IPS-20b (cell line): ENCODE measurements around the gene NUF2.

Experiments
- H3K27ac ChIP-seq: one replicate; pipeline ENCODE4 v1.5.1; 2013; ENCODE audit warnings: low read length
- H3K27me3 ChIP-seq: 2 replicates; pipeline ENCODE4 v1.6.1; 2013; ENCODE audit warnings: mild to moderate bottlenecking, low read length, inconsistent platforms; ENCODE audit not compliant: insufficient read depth
- H3K36me3 ChIP-seq: 2 replicates; pipeline ENCODE4 v1.6.1; 2013; ENCODE audit warnings: low read depth, mild to moderate bottlenecking, inconsistent platforms, low read length, moderate library complexity; ENCODE audit not compliant: insufficient read depth
- H3K4me1 ChIP-seq: 2 replicates; pipeline ENCODE4 v1.6.1; 2013; ENCODE audit warnings: mild to moderate bottlenecking, control low read depth, inconsistent platforms, low read length, moderate library complexity; ENCODE audit not compliant: insufficient read depth
- H3K4me3 ChIP-seq: 2 replicates; pipeline ENCODE4 v1.5.1; 2013; ENCODE audit warnings: mild to moderate bottlenecking, low read length, inconsistent platforms
- H3K9ac ChIP-seq: 2 replicates; pipeline ENCODE4 v1.6.1; 2013; ENCODE audit warnings: low read depth, mild to moderate bottlenecking, inconsistent platforms, low read length, moderate library complexity
- H3K9me3 ChIP-seq: 2 replicates; pipeline ENCODE4 v1.6.1; 2013; ENCODE audit warnings: mild to moderate bottlenecking, low read depth, low read length, inconsistent platforms; ENCODE audit not compliant: insufficient read depth

The NUF2 gene

GRCh38 chr1:163381487-163382184 is 59.9 kb downstream of the NUF2 start:
- no peak overlapping the region for H3K27ac ChIP-seq
- no peaks in the 10 kb centered on the region for H3K4me1 ChIP-seq
- no peaks in the 10 kb centered on the region for H3K27me3 ChIP-seq
- H3K36me3 ChIP-seq, result no peaks in the 10 kb centered on the region
- H3K4me3 ChIP-seq, result no peak overlapping the region
- no peaks in the 10 kb centered on the region for H3K9me3 ChIP-seq
- no peak overlapping the region for H3K9ac ChIP-seq

GRCh38 chr1:163382395-163382794 is 60.6 kb downstream of the NUF2 start:
- H3K27me3 ChIP-seq, result no peaks in the 10 kb centered on the region
- H3K36me3 ChIP-seq, result no peaks in the 10 kb centered on the region
- no peaks in the 10 kb centered on the region for H3K4me1 ChIP-seq
- H3K27ac ChIP-seq, result no peak overlapping the region
- no peak overlapping the region for H3K9ac ChIP-seq
- H3K4me3 ChIP-seq, result no peak overlapping the region
- H3K9me3 ChIP-seq, result no peaks in the 10 kb centered on the region

GRCh38 chr1:163387146-163387545 is 65.4 kb downstream of the NUF2 start:
- Histone ChIP-seq H3K4me1 (no peaks in the 10 kb centered on the region), H3K36me3 (no peaks in the 10 kb centered on the region), H3K9ac (no peak overlapping the region), H3K9me3 (no peaks in the 10 kb centered on the region), H3K27ac (no peak overlapping the region), H3K27me3 (no peaks in the 10 kb centered on the region), H3K4me3 (no peak overlapping the region)

- Histone ChIP-seq H3K27ac (no peak overlapping the region), H3K4me3 (no peak overlapping the region)
Measured at GRCh38 chr1:163388970-163389369, 67.2 kb downstream of the NUF2 start.

DNA sequence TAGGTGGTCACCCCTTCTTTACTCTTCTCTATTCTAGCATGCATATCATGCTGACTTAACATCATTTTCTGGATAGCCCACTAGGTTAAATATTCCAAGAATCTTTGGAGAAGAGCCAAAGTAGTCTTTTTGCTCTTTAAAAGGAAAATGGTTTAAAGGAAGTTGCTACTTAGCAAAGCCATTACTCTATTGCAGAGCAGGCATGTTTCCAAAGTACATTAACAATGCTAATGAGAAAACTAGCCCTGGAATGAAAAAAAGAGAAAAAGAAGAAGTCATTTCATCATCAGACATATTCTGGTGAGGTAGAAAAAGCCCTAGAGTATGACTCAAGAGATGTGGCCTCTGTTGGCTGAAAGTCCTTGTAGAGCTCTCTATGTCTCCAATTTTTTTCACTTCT is 74.0 kb downstream of the NUF2 start:
- Histone ChIP-seq H3K27ac (no peak overlapping the region), H3K36me3 (no peaks in the 10 kb centered on the region), H3K9ac (no peak overlapping the region), H3K4me3 (no peak overlapping the region), H3K9me3 (no peaks in the 10 kb centered on the region), H3K27me3 (peaks cover 24% of the 10 kb centered on the region), H3K4me1 (peaks cover 26% of the 10 kb centered on the region)

More at GRCh38 chr1:163388970-163389369, 67.2 kb downstream of the NUF2 start:
- Histone ChIP-seq H3K27me3 (no peaks in the 10 kb centered on the region), H3K36me3 (no peaks in the 10 kb centered on the region), H3K4me1 (no peaks in the 10 kb centered on the region), H3K9ac (no peak overlapping the region), H3K9me3 (no peaks in the 10 kb centered on the region)

- Histone ChIP-seq H3K4me1 (peaks cover 31% of the 10 kb centered on the region), H3K4me3 (no peak overlapping the region), H3K9me3 (no peaks in the 10 kb centered on the region), H3K27ac (no peak overlapping the region), H3K9ac (no peak overlapping the region), H3K36me3 (no peaks in the 10 kb centered on the region), H3K27me3 (peaks cover 28% of the 10 kb centered on the region)
Measured at GRCh38 chr1:163397451-163398200, 75.9 kb downstream of the NUF2 start.

DNA sequence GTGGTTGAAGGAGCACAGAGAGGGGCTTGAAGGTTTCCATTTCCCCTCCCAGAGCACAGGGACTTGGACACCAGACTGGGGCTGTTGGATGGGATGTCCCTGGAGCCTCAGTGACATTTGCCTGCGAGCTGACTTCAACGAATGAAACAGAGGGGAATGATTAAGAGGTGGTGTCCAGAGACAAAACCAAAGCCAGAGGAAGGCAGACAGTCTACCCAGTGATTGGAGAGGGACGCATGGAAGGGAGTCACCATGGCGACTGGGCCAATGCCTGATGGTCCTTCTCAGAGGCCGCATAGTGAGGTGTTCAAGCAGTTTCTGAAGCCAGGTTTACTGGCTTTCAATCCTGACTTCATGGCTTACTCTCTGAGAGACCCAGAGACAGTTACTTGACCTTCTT is 77.2 kb downstream of the NUF2 start:
- Histone ChIP-seq H3K27ac (peak overlapping the region; percentile 26), H3K27me3 (peaks cover 28% of the 10 kb centered on the region), H3K36me3 (no peaks in the 10 kb centered on the region), H3K4me3 (no peak overlapping the region), H3K9me3 (no peaks in the 10 kb centered on the region), H3K9ac (no peak overlapping the region; the same call in 1 of the 2 replicates), H3K4me1 (peaks cover 31% of the 10 kb centered on the region)

DNA sequence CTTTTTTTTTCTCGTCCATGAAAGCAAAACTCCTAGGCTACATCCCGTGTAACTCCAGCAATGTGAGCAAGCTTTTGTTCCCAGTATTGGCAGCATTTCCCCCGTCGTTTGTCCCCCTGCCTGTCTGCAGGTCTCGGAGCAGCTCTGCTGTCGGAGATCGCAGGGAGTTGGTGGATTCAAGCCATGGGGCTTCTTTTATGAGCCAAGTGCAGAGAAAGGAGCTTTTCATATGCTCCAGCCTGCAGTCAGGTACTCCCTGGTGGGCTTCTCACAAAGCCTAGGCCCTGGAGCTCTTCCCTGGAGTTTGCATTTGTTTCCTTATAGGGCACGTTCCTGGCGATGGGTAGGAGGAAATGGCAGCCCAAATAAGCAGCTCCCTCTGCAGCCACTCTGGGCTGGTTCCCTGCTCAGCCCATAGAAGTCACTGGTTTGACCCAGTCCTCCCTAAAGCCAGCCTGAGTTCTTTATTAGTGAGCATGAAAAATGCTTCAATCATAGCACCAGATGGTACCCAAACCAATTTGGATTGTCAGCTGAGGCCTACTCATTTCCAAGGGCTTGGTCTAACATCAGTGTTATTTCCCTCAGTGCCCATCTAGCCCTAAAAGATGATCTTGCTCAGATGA is 78.3 kb downstream of the NUF2 start:
- H3K27me3 ChIP-seq, result peaks cover 28% of the 10 kb centered on the region
- peak overlapping the region; percentile 26 for H3K27ac ChIP-seq
- H3K4me1 ChIP-seq, result peaks cover 36% of the 10 kb centered on the region
- H3K9ac ChIP-seq, result peak overlapping the region; percentile 68
- no peaks in the 10 kb centered on the region for H3K36me3 ChIP-seq
- peak overlapping the region; percentile 18; the same call in 1 of the 2 replicates for H3K4me3 ChIP-seq
- no peaks in the 10 kb centered on the region for H3K9me3 ChIP-seq

DNA sequence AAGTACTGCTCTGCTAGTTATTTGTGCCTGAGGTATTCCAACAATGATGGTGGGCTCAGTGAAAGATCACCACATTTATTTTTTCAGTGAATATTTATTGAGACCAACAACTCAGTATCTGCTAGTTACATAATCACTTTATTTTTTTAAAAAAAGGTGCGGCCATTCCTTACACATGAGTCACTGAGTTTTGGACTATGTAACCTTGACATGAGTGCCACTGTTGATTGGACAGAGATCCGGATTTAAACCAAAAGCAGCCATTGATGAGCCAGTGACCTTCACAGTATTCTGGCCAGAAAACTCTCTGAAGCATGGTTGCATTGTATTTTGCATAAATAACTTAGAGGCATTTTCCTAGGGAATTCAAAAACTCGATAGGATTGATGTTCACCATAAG is 79.5 kb downstream of the NUF2 start:
- no peaks in the 10 kb centered on the region for H3K36me3 ChIP-seq
- H3K27ac ChIP-seq, result no peak overlapping the region
- no peak overlapping the region for H3K4me3 ChIP-seq
- peaks cover 28% of the 10 kb centered on the region for H3K27me3 ChIP-seq
- H3K9ac ChIP-seq, result no peak overlapping the region
- no peaks in the 10 kb centered on the region for H3K9me3 ChIP-seq
- peaks cover 36% of the 10 kb centered on the region for H3K4me1 ChIP-seq
